H1 (cell line): ENCODE measurements around the gene PHF8. TPM values are rescaled to one million over a fixed set of nuclear protein-coding genes. Genes with fewer than 3 reads are reported as not detected.

Source experiments
- CTCF ChIA-PET: fragments of 300-600 bp; sonication (Branson Sonifier 250); formaldehyde crosslinking; loops from one replicate; lab custom pipeline; 2021; ENCODE audit not compliant: partially characterized antibody; lab: Charles Lee
- POLR2A ChIA-PET: fragments of 300-600 bp; sonication (Branson Sonifier 250); formaldehyde crosslinking; loops from one replicate; lab custom pipeline; 2021; ENCODE audit warnings: inconsistent platforms; ENCODE audit not compliant: partially characterized antibody; lab: Charles Lee
- DNase-seq, 2 experiments: peaks; one replicate each; pipeline versions ENCODE4 v3.0.0 to v3.0.0-alpha.2; 2010 to 2022; ENCODE audit warnings: low spot score in 2 of 2, low read depth in 1 of 2, mixed read lengths in 1 of 2
- FAIRE-seq: peaks from 2 replicates; lab custom pipeline; 2011; peaks lifted over from hg19 to GRCh38; lab: Jason Lieb, UNC
- H2AFZ ChIP-seq: 2 replicates; pipeline ENCODE4 v1.8.1; 2012; ENCODE audit warnings: low read length, inconsistent platforms
- H2AK5ac ChIP-seq: 2 replicates; pipeline ENCODE4 v1.6.1; 2013; ENCODE audit warnings: low read depth, low read length
- H2BK120ac ChIP-seq: replicated peaks from 2 replicates; pipeline ENCODE3; 2013; ENCODE audit warnings: low read depth, low read length, inconsistent platforms
- H2BK12ac ChIP-seq: 2 replicates; pipeline ENCODE4 v1.6.1; 2013; ENCODE audit warnings: low read depth, low read length
- H2BK15ac ChIP-seq: 2 replicates; pipeline ENCODE4 v1.6.1; 2013; ENCODE audit warnings: low read length
- H2BK20ac ChIP-seq: 2 replicates; pipeline ENCODE4 v1.6.1; 2013; ENCODE audit warnings: low read length
- H2BK5ac ChIP-seq: 2 replicates; pipeline ENCODE4 v1.6.1; 2013; ENCODE audit warnings: low read depth, low read length
- H3K14ac ChIP-seq: 2 replicates; pipeline ENCODE4 v1.6.1; 2013; ENCODE audit warnings: inconsistent platforms; ENCODE audit not compliant: insufficient read length
- H3K18ac ChIP-seq: 2 replicates; pipeline ENCODE4 v1.6.1; 2013; ENCODE audit warnings: low read length; ENCODE audit errors: extremely low read depth
- H3K23ac ChIP-seq: 2 replicates; pipeline ENCODE4 v1.6.1; 2013; ENCODE audit warnings: inconsistent platforms; ENCODE audit not compliant: insufficient read length
- H3K23me2 ChIP-seq: 2 replicates; pipeline ENCODE4 v1.6.1; 2013; ENCODE audit warnings: low read depth, low read length
- H3K27ac ChIP-seq: 2 replicates; pipeline ENCODE4 v1.6.1; 2011; ENCODE audit warnings: low read depth, low read length, inconsistent platforms
- H3K27me3 ChIP-seq, 4 experiments: replicated peaks in 1 of 4; 1 replicate in 1 of 4; 2 replicates in 3 of 4; pipeline versions ENCODE4 v1.6.1 to v1.8.1; 2011 to 2013; ENCODE audit warnings: low read length in 3 of 4, mild to moderate bottlenecking in 3 of 4, inconsistent platforms in 2 of 4, mixed read lengths in 2 of 4, moderate library complexity in 1 of 4; ENCODE audit not compliant: control insufficient read depth in 3 of 4, insufficient read depth in 3 of 4; ENCODE audit errors: extremely low read depth in 1 of 4
- H3K36me3 ChIP-seq, 4 experiments: 2 replicates each; pipeline versions ENCODE4 v1.6.1 to v1.8.1; 2011 to 2013; ENCODE audit warnings: mild to moderate bottlenecking in 4 of 4, low read length in 3 of 4, moderate library complexity in 2 of 4, control low read depth in 1 of 4, inconsistent platforms in 1 of 4; ENCODE audit not compliant: insufficient read depth in 4 of 4, control insufficient read depth in 2 of 4
- H3K4ac ChIP-seq: replicated peaks from 2 replicates; pipeline ENCODE3; 2013; ENCODE audit warnings: low read length, low read depth, mixed read lengths, inconsistent platforms; ENCODE audit not compliant: insufficient read length
- H3K4me1 ChIP-seq, 4 experiments: replicated peaks in 1 of 4; 1 replicate in 1 of 4; 2 replicates in 3 of 4; pipeline versions ENCODE4 v1.6.1 to v1.8.1; 2011 to 2013; ENCODE audit warnings: low read length in 3 of 4, inconsistent platforms in 2 of 4, mixed read lengths in 1 of 4; ENCODE audit not compliant: insufficient read depth in 4 of 4, control insufficient read depth in 3 of 4
- H3K4me2 ChIP-seq, 2 experiments: 2 replicates each; pipeline versions ENCODE4 v1.6.1 to v1.8.1; 2011 to 2013; ENCODE audit warnings: low read depth in 2 of 2, low read length in 2 of 2, control low read depth in 1 of 2, inconsistent platforms in 1 of 2, mild to moderate bottlenecking in 1 of 2; ENCODE audit not compliant: insufficient read depth in 1 of 2
- H3K4me3 ChIP-seq, 4 experiments: fragments of 200-600, 300-600 bp in 1 of 4; sonication (generic), shearing (Covaris generic), sonication (Bioruptor Twin) in 1 of 4; 2 replicates each; pipeline versions ENCODE4 v1.5.1 to v1.8.1; 2011 to 2016; ENCODE audit warnings: low read length in 4 of 4, low read depth in 3 of 4, control low read depth in 2 of 4, inconsistent platforms in 2 of 4, mild to moderate bottlenecking in 2 of 4, mixed read lengths in 1 of 4, moderate library complexity in 1 of 4; ENCODE audit not compliant: insufficient read depth in 2 of 4; ENCODE audit errors: extremely low read depth in 1 of 4
- H3K56ac ChIP-seq: replicated peaks from 2 replicates; pipeline ENCODE3; 2013; ENCODE audit warnings: low read depth, mild to moderate bottlenecking, mixed read lengths, low read length, inconsistent platforms; ENCODE audit not compliant: insufficient read length
- H3K79me1 ChIP-seq: 2 replicates; pipeline ENCODE4 v1.6.1; 2013; ENCODE audit warnings: low read depth, low read length, control low read depth
- H3K79me2 ChIP-seq, 2 experiments: 2 replicates each; pipeline versions ENCODE4 v1.6.1 to v1.8.1; 2012 to 2013; ENCODE audit warnings: low read length in 2 of 2, mild to moderate bottlenecking in 2 of 2, inconsistent platforms in 1 of 2; ENCODE audit not compliant: insufficient read depth in 2 of 2, control insufficient read depth in 1 of 2
- H3K9ac ChIP-seq, 4 experiments: replicated peaks in 1 of 4; 1 replicate in 1 of 4; 2 replicates in 3 of 4; pipeline versions ENCODE4 v1.6.1 to v1.8.1; 2011 to 2013; ENCODE audit warnings: low read depth in 3 of 4, low read length in 3 of 4, control low read depth in 2 of 4, mild to moderate bottlenecking in 2 of 4, moderate library complexity in 2 of 4, inconsistent platforms in 1 of 4; ENCODE audit errors: extremely low read depth in 1 of 4
- H3K9me3 ChIP-seq, 2 experiments: 2 replicates each; pipeline versions ENCODE4 v1.6.1 to v1.8.1; 2012 to 2013; ENCODE audit warnings: mild to moderate bottlenecking in 2 of 2, moderate library complexity in 2 of 2, control low read depth in 1 of 2, inconsistent platforms in 1 of 2, low read depth in 1 of 2, low read length in 1 of 2, mixed read lengths in 1 of 2; ENCODE audit not compliant: insufficient read depth in 2 of 2
- H4K20me1 ChIP-seq, 2 experiments: replicated peaks in 1 of 2; 2 replicates each; pipeline versions ENCODE3 to v1.8.1; 2011 to 2013; ENCODE audit warnings: inconsistent platforms in 2 of 2, low read length in 2 of 2, mild to moderate bottlenecking in 1 of 2; ENCODE audit not compliant: insufficient read depth in 2 of 2, control insufficient read depth in 1 of 2
- H4K5ac ChIP-seq: 2 replicates; pipeline ENCODE4 v1.6.1; 2013; ENCODE audit warnings: low read length, low read depth, mixed read lengths, inconsistent platforms; ENCODE audit not compliant: insufficient read length
- H4K8ac ChIP-seq: 2 replicates; pipeline ENCODE4 v1.8.0; 2013; ENCODE audit warnings: mild to moderate bottlenecking, moderate library complexity, low read length, inconsistent platforms; ENCODE audit not compliant: insufficient read depth; ENCODE audit errors: extremely low read depth
- H4K91ac ChIP-seq: replicated peaks from 2 replicates; pipeline ENCODE3; 2013; ENCODE audit warnings: low read length, mixed read lengths, inconsistent platforms; ENCODE audit not compliant: insufficient read length
- BACH1 ChIP-seq: IDR thresholded peaks from 2 replicates; pipeline ENCODE4 v1.6.1; 2012; ENCODE audit warnings: low read length, improper control_type of control experiment
- CHD1 ChIP-seq: IDR thresholded peaks from 2 replicates; pipeline ENCODE4 v1.6.1; 2012; ENCODE audit warnings: low read depth, low read length, improper control_type of control experiment
- EGR1 ChIP-seq: IDR thresholded peaks from 2 replicates; pipeline ENCODE4 v1.6.1; 2011; ENCODE audit warnings: low read depth, low read length, borderline replicate concordance
- JUN ChIP-seq: IDR thresholded peaks from 2 replicates; pipeline ENCODE4 v1.6.1; 2011; ENCODE audit warnings: low read depth, mild to moderate bottlenecking, improper control_type of control experiment, low read length
- MAFK ChIP-seq: IDR thresholded peaks from 2 replicates; pipeline ENCODE4 v1.6.1; 2012; ENCODE audit warnings: low read depth, mild to moderate bottlenecking, improper control_type of control experiment, low read length
- MAX ChIP-seq: IDR thresholded peaks from 2 replicates; pipeline ENCODE4 v1.6.1; 2012; ENCODE audit warnings: inconsistent platforms
- PHF8 ChIP-seq: fragments of 200-600 bp; sonication (generic); conservative IDR thresholded peaks from 2 replicates; pipeline ENCODE4 v1.7.1; 2012; ENCODE audit warnings: low read depth, mild to moderate bottlenecking, inconsistent platforms, low read length, moderate library complexity
- RAD21 ChIP-seq, 2 experiments: IDR thresholded peaks in 1 of 2; conservative IDR thresholded peaks in 1 of 2; 2 replicates each; pipeline ENCODE4 v1.6.1; 2011; ENCODE audit warnings: low read depth in 2 of 2, low read length in 2 of 2, improper control_type of control experiment in 1 of 2, inconsistent platforms in 1 of 2, mild to moderate bottlenecking in 1 of 2, moderate library complexity in 1 of 2
- SP4 ChIP-seq: IDR thresholded peaks from 2 replicates; pipeline ENCODE4 v1.6.1; 2012; ENCODE audit warnings: low read length, inconsistent platforms
- TAF7 ChIP-seq: optimal IDR thresholded peaks from 2 replicates; pipeline ENCODE3; 2011; ENCODE audit warnings: low read depth, mild to moderate bottlenecking, inconsistent platforms, low read length, moderate library complexity, borderline replicate concordance
- USF2 ChIP-seq: IDR thresholded peaks from 2 replicates; pipeline ENCODE4 v1.6.1; 2011; ENCODE audit warnings: low read length, improper control_type of control experiment
- WGBS, 2 experiments: shearing (Covaris generic) in 1 of 2; methylation state at CpG; one replicate each; pipeline versions ENCODE4 v1.1.6 to v1.1.7; 2013 to 2015; ENCODE audit warnings: low lambda C conversion rate in 2 of 2, mixed read lengths in 2 of 2, inconsistent platforms in 1 of 2, low coverage in 1 of 2, missing lambda C conversion rate in 1 of 2; ENCODE audit not compliant: insufficient replicate concordance in 2 of 2, insufficient coverage in 1 of 2, insufficient read length in 1 of 2; ENCODE audit errors: extremely low coverage in 1 of 2, missing lambda C conversion rate in 1 of 2; 5-methylcytosine and 5-hydroxymethylcytosine counted together
- polyA plus RNA-seq, 7 experiments: library from polyadenylated mRNA; depleted of rRNA in 3 of 7; stranded (reverse) in 5 of 7; unstranded in 2 of 7; fragments of >200 nt in 5 of 7; fragments of 200-250 nt in 2 of 7; gene quantifications; 1 replicate in 5 of 7; 2 replicates in 1 of 7; 4 replicates in 1 of 7; pipeline versions ENCODE4 v1.2.1 to v1.2.3, GENCODE V29; 2011 to 2013; ENCODE audit warnings: missing spikeins in 2 of 7, mixed read lengths in 2 of 7
- total RNA-seq: library from RNA; stranded (reverse); fragmentation: NEBNext Ultra II Directional; extraction: Animal tissue kit (Norgen Biotek cat#: 25700); gene quantifications from 2 replicates; pipeline ENCODE4 v1.2.1, GENCODE V29; 2021

PHF8 gene
- total and polyA plus RNA-seq, 2 of the 8 experiments (the other 6 are each of a cell fraction or from before 2014, with no cell fraction given), result 14.6 to 27.6 TPM

- Histone ChIP-seq H2BK120ac (no peak overlapping the region), H3K4me2 (no peak overlapping the region), H3K4ac (no peak overlapping the region), H3K23me2 (no peaks in the 10 kb centered on the region; the same call in 1 of the 2 replicates), H2BK12ac (no peak overlapping the region), H2AFZ (no peak overlapping the region), H3K9ac (no peak overlapping the region), H3K79me2 (no peaks in the 10 kb centered on the region), H2BK5ac (no peak overlapping the region), H4K8ac (no peak overlapping the region), H3K36me3 (peaks cover 0 to 10% (median 5%) of the 10 kb centered on the region in 4 experiments; a peak in 4 of 8 replicates), H4K20me1 (no peaks in the 10 kb centered on the region), H4K91ac (no peak overlapping the region), H3K4me3 (no peak overlapping the region), H2BK15ac (no peak overlapping the region), H3K27me3 (no peaks in the 10 kb centered on the region), H3K79me1 (no peaks in the 10 kb centered on the region), H3K18ac (no peak overlapping the region), H3K56ac (no peak overlapping the region), H3K9me3 (no peaks in the 10 kb centered on the region), H3K27ac (no peak overlapping the region), H4K5ac (no peak overlapping the region), H2AK5ac (no peak overlapping the region), H2BK20ac (no peak overlapping the region), H3K23ac (no peak overlapping the region), H3K14ac (no peak overlapping the region), H3K4me1 (no peaks in the 10 kb centered on the region)
- ChIA-PET POLR2A (no interaction called here), CTCF (no interaction called here)
- FAIRE-seq (no peak), DNase-seq (no peak)
- WGBS, 2 experiments, result 89% methylated on average over 10 of the region's 10 CpGs; no CpG with 5 or more reads in 1 of the 2 experiments
- TF ChIP-seq MAFK (no peak), BACH1 (no peak), TAF7 (no peak), USF2 (no peak), JUN (no peak), RAD21 (IDR thresholded peaks at IDR 0.05 in 1 of 2, conservative IDR thresholded peaks at IDR 0.05 in 1 of 2; ENCODE audit: low read depth in 2 of 2, low read length in 2 of 2) (no peak), CHD1 (no peak), EGR1 (no peak), MAX (no peak), PHF8 (no peak), SP4 (no peak)
Measured at GRCh38 chrX:54029529-54030143, 14.6 kb downstream of the PHF8 start.
